SK-N-SH (cell line): ENCODE results near the gene ST6GALNAC6. TPM values are rescaled to one million over a fixed set of nuclear protein-coding genes. Genes with fewer than 3 reads are reported as not detected.
A peak's percentile ranks its signal among the peaks of the same experiment; 100 is the strongest.

ENCODE experiments used
- CTCF ChIA-PET: fragments of 300-600, 350-600 bp; formaldehyde crosslinking; extraction: SDS; loops from one replicate; lab custom pipeline; 2021; lab: Yijun Ruan, JAX
- POLR2A ChIA-PET: fragments of 350-600 bp; sonication (Branson Sonifier 250); formaldehyde crosslinking; extraction: SDS; loops from one replicate; lab custom pipeline; 2020; ENCODE audit warnings: antibody characterized with exemption, inconsistent platforms; lab: Yijun Ruan, JAX
- DNase-seq: peaks from one replicate; pipeline ENCODE4 v3.0.0; 2012
- H2AFZ ChIP-seq: fragments of 200-600 bp; sonication (generic); 2 replicates; pipeline ENCODE4 v1.8.1; 2016; ENCODE audit warnings: antibody characterized with exemption, mild to moderate bottlenecking, low read depth
- H3F3A ChIP-seq: fragments of 200-600 bp; sonication (generic); replicated peaks from 2 replicates; pipeline ENCODE3; 2016; ENCODE audit warnings: antibody characterized with exemption, mild to moderate bottlenecking; ENCODE audit not compliant: insufficient read depth
- H3K27ac ChIP-seq, 2 experiments: fragments of 200-500 bp in 1 of 2; fragments of 200-600 bp in 1 of 2; sonication (Bioruptor generic) in 1 of 2; sonication (generic), shearing (Covaris generic) in 1 of 2; 2 replicates each; pipeline versions ENCODE4 v1.5.1 to v1.6.1; 2014 to 2016; ENCODE audit warnings: low read depth in 2 of 2, inconsistent platforms in 1 of 2, low read length in 1 of 2, mild to moderate bottlenecking in 1 of 2, mixed read lengths in 1 of 2
- H3K27me3 ChIP-seq: fragments of 200-600 bp; sonication (generic), shearing (Covaris generic); 2 replicates; pipeline ENCODE4 v1.6.1; 2016; ENCODE audit warnings: mixed run types; ENCODE audit not compliant: insufficient read depth
- H3K36me3 ChIP-seq, 2 experiments: fragments of 200-500 bp in 1 of 2; fragments of 200-600 bp in 1 of 2; sonication (Bioruptor generic) in 1 of 2; sonication (generic) in 1 of 2; replicated peaks in 1 of 2; 2 replicates each; pipeline versions ENCODE3 to v1.5.1; 2014 to 2016; ENCODE audit warnings: low read length in 1 of 2, mild to moderate bottlenecking in 1 of 2; ENCODE audit not compliant: insufficient read depth in 2 of 2, control insufficient read depth in 1 of 2
- H3K4me1 ChIP-seq, 2 experiments: fragments of 200-500 bp in 1 of 2; fragments of 200-600 bp in 1 of 2; sonication (Bioruptor generic) in 1 of 2; sonication (generic), shearing (Covaris generic) in 1 of 2; 2 replicates each; pipeline versions ENCODE4 v1.5.1 to v1.6.1; 2014 to 2016; ENCODE audit warnings: low read depth in 1 of 2, low read length in 1 of 2, mixed run types in 1 of 2; ENCODE audit not compliant: insufficient read depth in 2 of 2, control insufficient read depth in 1 of 2
- H3K4me2 ChIP-seq: fragments of 200-600 bp; sonication (generic), shearing (Covaris generic); 2 replicates; pipeline ENCODE4 v1.6.1; 2017; ENCODE audit warnings: mixed run types
- H3K4me3 ChIP-seq, 2 experiments: fragments of 200-500 bp in 1 of 2; fragments of 200-600 bp in 1 of 2; sonication (Bioruptor generic) in 1 of 2; sonication (generic), shearing (Covaris generic) in 1 of 2; 2 replicates each; pipeline versions ENCODE4 v1.5.1 to v1.8.1; 2014 to 2016; ENCODE audit warnings: low read depth in 2 of 2, inconsistent platforms in 1 of 2, low read length in 1 of 2, mild to moderate bottlenecking in 1 of 2, mixed read lengths in 1 of 2, moderate library complexity in 1 of 2
- H3K79me2 ChIP-seq: fragments of 200-600 bp; sonication (generic); 2 replicates; pipeline ENCODE4 v1.8.1; 2017; ENCODE audit warnings: mild to moderate bottlenecking; ENCODE audit not compliant: insufficient read depth
- H3K9ac ChIP-seq: fragments of 200-600 bp; sonication (generic); 2 replicates; pipeline ENCODE4 v1.6.1; 2017; ENCODE audit warnings: mixed run types
- H3K9me2 ChIP-seq: fragments of 200-600 bp; sonication (generic); 2 replicates; pipeline ENCODE4 v1.6.1; 2017; ENCODE audit warnings: mixed run types
- H3K9me3 ChIP-seq: fragments of 200-600 bp; sonication (generic); 2 replicates; pipeline ENCODE4 v1.6.1; 2017; ENCODE audit warnings: mixed run types, mild to moderate bottlenecking, moderate library complexity
- H4K20me1 ChIP-seq: fragments of 200-600 bp; sonication (generic); 2 replicates; pipeline ENCODE4 v1.6.1; 2017; ENCODE audit warnings: mild to moderate bottlenecking, mixed run types; ENCODE audit not compliant: insufficient read depth
- CHD2 ChIP-seq: fragments of 150-350 bp; IDR thresholded peaks from 2 replicates; pipeline ENCODE4 v1.6.1; 2018; ENCODE audit warnings: low read length; ENCODE audit not compliant: partially characterized antibody
- ELF1 ChIP-seq: IDR thresholded peaks from 2 replicates; pipeline ENCODE4 v1.4.0; 2012
- EZH2phosphoT487 ChIP-seq: fragments of 200-600 bp; sonication (generic); IDR thresholded peaks from 2 replicates; pipeline ENCODE4 v1.6.1; 2017; ENCODE audit warnings: low read depth, mixed run types, mild to moderate bottlenecking, antibody characterized with exemption, moderate library complexity, borderline replicate concordance
- GABPA ChIP-seq: IDR thresholded peaks from 2 replicates; pipeline ENCODE4 v1.4.0; 2012; ENCODE audit warnings: low read depth, mild to moderate bottlenecking
- IRF3 ChIP-seq: fragments of 150-350 bp; IDR thresholded peaks from 2 replicates; pipeline ENCODE4 v1.6.1; 2016; ENCODE audit warnings: mild to moderate bottlenecking, low read depth, low read length
- JUND ChIP-seq: IDR thresholded peaks from 2 replicates; pipeline ENCODE4 v1.4.0; 2012
- MXI1 ChIP-seq: IDR thresholded peaks from 2 replicates; pipeline ENCODE4 v1.6.1; 2012; ENCODE audit warnings: mild to moderate bottlenecking, low read depth, low read length, improper control_type of control experiment
- NFIC ChIP-seq: IDR thresholded peaks from 2 replicates; pipeline ENCODE4 v1.4.0; 2012; ENCODE audit warnings: borderline replicate concordance
- NRF1 ChIP-seq: IDR thresholded peaks from 2 replicates; pipeline ENCODE4 v1.6.1; 2012; ENCODE audit warnings: low read depth, mild to moderate bottlenecking, low read length
- PBX3 ChIP-seq: IDR thresholded peaks from 2 replicates; pipeline ENCODE4; 2012
- RAD21 ChIP-seq: IDR thresholded peaks from 2 replicates; pipeline ENCODE4 v1.6.1; 2012; ENCODE audit warnings: mild to moderate bottlenecking, low read length
- RCOR1 ChIP-seq: fragments of 150-350 bp; IDR thresholded peaks from 2 replicates; pipeline ENCODE4 v1.6.1; 2017; ENCODE audit warnings: antibody characterized with exemption, low read length
- REST ChIP-seq: IDR thresholded peaks from 2 replicates; pipeline ENCODE4 v1.6.1; 2012; ENCODE audit warnings: mild to moderate bottlenecking, low read depth, low read length, moderate library complexity
- TCF12 ChIP-seq: IDR thresholded peaks from 2 replicates; pipeline ENCODE4 v1.4.0; 2012
- TEAD4 ChIP-seq: IDR thresholded peaks from 2 replicates; pipeline ENCODE4 v1.4.0; 2012; ENCODE audit warnings: mild to moderate bottlenecking, borderline replicate concordance; ENCODE audit not compliant: insufficient read depth
- USF1 ChIP-seq: IDR thresholded peaks from 2 replicates; pipeline ENCODE4 v1.4.0; 2012; ENCODE audit warnings: low read depth, borderline replicate concordance
- WGBS: methylation state at CpG from one replicate; pipeline ENCODE4 v1.1.6; 2017; ENCODE audit warnings: low lambda C conversion rate; 5-methylcytosine and 5-hydroxymethylcytosine counted together
- polyA plus RNA-seq, 3 experiments: library from polyadenylated mRNA; depleted of rRNA; stranded (reverse); fragments of >200 nt; gene quantifications; 2 replicates each; pipeline ENCODE4 v1.2.3, GENCODE V29; 2012

ST6GALNAC6 gene
- polyA plus RNA-seq, 1 of the 3 experiments (the other 2 are of a cell fraction), result 34.8 TPM

- H3K4me1 ChIP-seq, result peaks cover 12 to 15% of the 10 kb centered on the region in 2 experiments; a peak in 2 of 4 replicates
- no peaks in the 10 kb centered on the region for H3K27me3 ChIP-seq
- H3K4me3 ChIP-seq, result no peak overlapping the region
- H3F3A ChIP-seq, result peaks cover 10% of the 10 kb centered on the region
- no peak overlapping the region for H3K4me2 ChIP-seq
- peak overlapping the region; percentile 36 to 56; a peak in 3 of 4 replicates for H3K27ac ChIP-seq
- H3K9me2 ChIP-seq, result no peaks in the 10 kb centered on the region
- no peaks in the 10 kb centered on the region for H4K20me1 ChIP-seq
- TF ChIP-seq ELF1 (no peak), EZH2phosphoT487 (no peak), CHD2 (no peak), GABPA (no peak), USF1 (no peak), NFIC (peak; percentile 38; the same call in 1 of the 2 replicates), JUND (no peak)
- TF ChIP-seq, all 33 proteins: peak for 1
- Histone ChIP-seq H2AFZ (no peak overlapping the region), H3K79me2 (no peaks in the 10 kb centered on the region), H3K9me3 (no peaks in the 10 kb centered on the region), H3K9ac (no peak overlapping the region), H3K36me3 (peaks cover 12 to 27% of the 10 kb centered on the region in 2 experiments)
- ChIA-PET CTCF (interaction anchor here (0.8 to 4.2 kb wide), 2 partner anchors 15 to 381 kb away, joined by 3 to 24 read pairs; no protein-coding TSS in a partner anchor), POLR2A (interaction anchor here (0.6 to 1.5 kb wide), 4 partner anchors 11 to 33 kb away, joined by 3 to 4 read pairs (median 3); partner anchors contain the start of gene ST6GALNAC4)
- WGBS, result 63% methylated on average over 10 of the region's 11 CpGs
- DNase-seq, result peak; percentile 72
Measured at GRCh38 chr9:127884427-127884911, 14.9 kb downstream of the ST6GALNAC6 start.

DNA sequence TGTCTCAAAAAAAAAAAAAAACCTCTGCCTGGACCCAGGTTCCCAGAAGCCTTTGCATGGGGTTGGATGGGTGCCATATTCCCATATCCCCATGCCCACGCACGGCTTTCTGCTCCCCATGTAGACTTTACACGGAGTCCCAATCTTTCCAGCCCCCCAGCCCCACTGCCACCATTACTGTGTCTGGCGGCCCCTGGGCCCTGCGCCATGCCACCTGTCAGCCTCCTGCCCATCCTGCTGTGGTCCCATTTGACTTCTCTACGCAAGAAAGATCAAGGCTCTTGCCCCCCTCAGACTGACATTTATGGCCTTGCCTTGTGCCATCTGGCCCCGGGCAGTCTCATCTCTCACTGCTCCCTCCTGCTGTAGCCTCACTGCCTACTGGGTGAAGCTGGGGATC, 15.4 kb downstream of the ST6GALNAC6 start:
- no peaks in the 10 kb centered on the region for H3K27me3 ChIP-seq
- H3K9me3 ChIP-seq, result no peaks in the 10 kb centered on the region
- H3K27ac ChIP-seq, result peak overlapping the region in 1 of 2 experiments; percentile 56; a peak in 1 of 4 replicates
- peaks cover 12 to 25% of the 10 kb centered on the region in 2 experiments for H3K36me3 ChIP-seq
- peaks cover 12 to 15% of the 10 kb centered on the region in 2 experiments; a peak in 2 of 4 replicates for H3K4me1 ChIP-seq
- TF ChIP-seq PBX3, result no peak
- TF ChIP-seq USF1, result no peak
- TF ChIP-seq IRF3, result no peak
- TF ChIP-seq JUND, result no peak
- TF ChIP-seq TCF12, result no peak
- no peak for TF ChIP-seq CHD2
- TF ChIP-seq EZH2phosphoT487, result no peak
- no peak for TF ChIP-seq RCOR1
- no peak for TF ChIP-seq NRF1
- no peak for TF ChIP-seq RAD21
- no peak for TF ChIP-seq MXI1
- no peak for TF ChIP-seq REST
- TF ChIP-seq TEAD4, result no peak
- H3K9ac ChIP-seq, result no peak overlapping the region
- peaks cover 10% of the 10 kb centered on the region for H3F3A ChIP-seq
- no peak overlapping the region for H2AFZ ChIP-seq
- H3K79me2 ChIP-seq, result no peaks in the 10 kb centered on the region
- ChIA-PET POLR2A (interaction anchor here (1.3 kb wide), 1 partner anchor 10 kb away, joined by 3 read pairs; no protein-coding TSS in a partner anchor), CTCF (interaction anchor here (0.8 to 4.2 kb wide), 3 partner anchors 13 to 380 kb away, joined by 3 to 24 read pairs (median 5); no protein-coding TSS in a partner anchor)
- no peaks in the 10 kb centered on the region for H4K20me1 ChIP-seq
- no peaks in the 10 kb centered on the region for H3K9me2 ChIP-seq
- no peak overlapping the region for H3K4me3 ChIP-seq
- DNase-seq, result no peak
- no peak overlapping the region for H3K4me2 ChIP-seq
- WGBS, result 95% methylated on average over 7 of the region's 7 CpGs
